ENCODE data around the gene SHROOM3.

Gene SHROOM3

DNA sequence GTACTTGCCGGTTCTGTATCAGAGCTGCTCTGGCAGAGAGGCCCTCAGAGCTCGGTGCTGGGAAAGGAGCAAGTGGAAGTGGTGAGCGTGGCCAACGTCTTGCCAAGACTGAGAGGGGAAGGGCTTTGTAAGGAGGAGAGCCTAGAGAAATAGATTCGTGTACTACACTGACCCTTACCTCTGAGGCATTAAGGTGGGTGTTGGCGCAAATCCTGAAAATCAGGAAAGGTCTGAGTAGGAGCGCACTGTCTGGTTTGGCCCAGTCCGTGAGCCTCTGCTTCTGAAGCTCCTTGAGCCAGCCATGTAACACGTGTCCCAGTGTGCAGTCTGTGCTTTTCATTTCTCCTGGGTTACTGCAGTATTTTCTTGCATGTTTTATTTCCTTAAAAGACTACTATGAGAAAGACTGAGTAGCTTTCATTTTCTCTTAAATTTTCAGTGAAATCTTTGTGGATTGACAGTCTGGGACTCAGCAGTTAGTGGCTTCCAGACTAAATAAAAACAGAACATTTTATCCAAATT lies 322.4 kb downstream of the SHROOM3 start:
- peaks cover 80% of the 10 kb centered on the region for H3K36me3 ChIP-seq (ENCODE audit: control insufficient read depth, insufficient read depth, low read length)
- H3K4me1 ChIP-seq (ENCODE audit: control insufficient read depth, insufficient read depth, low read length) = no peaks in the 10 kb centered on the region
- no peaks in the 10 kb centered on the region for H3K27me3 ChIP-seq (ENCODE audit: control insufficient read depth, insufficient read depth, low read length)
- no peak overlapping the region for H3K27ac ChIP-seq (ENCODE audit: low read depth, low read length)
- no peak overlapping the region for H3K9ac ChIP-seq (ENCODE audit: low read depth, low read length)
- no peak overlapping the region for H3K4me3 ChIP-seq (ENCODE audit: low read depth, low read length)
- H3K9me3 ChIP-seq (ENCODE audit: control insufficient read depth, insufficient read depth, low read length) = no peaks in the 10 kb centered on the region

DNA sequence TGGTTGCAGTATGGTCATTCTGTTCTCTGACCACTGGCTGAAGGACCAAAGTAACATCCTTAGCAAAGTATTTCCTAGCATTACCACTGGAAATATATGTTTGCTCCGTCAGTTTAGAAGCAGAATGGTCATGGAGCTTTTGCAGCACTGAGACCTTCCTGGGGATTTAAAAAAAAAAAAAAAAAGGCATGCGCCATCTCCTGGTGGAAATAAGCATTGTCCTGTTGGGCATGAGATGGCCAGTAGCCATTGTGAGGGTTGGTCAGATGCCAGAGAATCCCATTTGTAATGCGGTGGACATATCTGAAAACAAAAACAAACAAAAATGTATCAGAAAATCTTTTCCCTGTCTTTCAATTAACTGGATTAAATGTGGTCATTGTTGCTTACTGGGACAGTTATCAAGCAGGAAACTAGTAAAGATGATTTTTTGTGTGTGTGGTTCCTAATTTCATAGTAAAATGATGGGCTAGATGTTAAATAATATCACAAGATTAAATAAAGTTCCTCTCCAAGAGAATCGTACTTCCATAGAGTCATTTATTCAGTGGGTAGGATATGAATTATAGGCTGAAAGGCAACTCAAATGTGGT lies 323.4 kb downstream of the SHROOM3 start:
- Histone ChIP-seq H3K27me3 (ENCODE audit: control insufficient read depth, insufficient read depth, low read length) (no peaks in the 10 kb centered on the region), H3K36me3 (ENCODE audit: control insufficient read depth, insufficient read depth, low read length) (peaks cover 81% of the 10 kb centered on the region), H3K9ac (ENCODE audit: low read depth, low read length) (no peak overlapping the region), H3K27ac (ENCODE audit: low read depth, low read length) (no peak overlapping the region), H3K9me3 (ENCODE audit: control insufficient read depth, insufficient read depth, low read length) (no peaks in the 10 kb centered on the region), H3K4me1 (ENCODE audit: control insufficient read depth, insufficient read depth, low read length) (no peaks in the 10 kb centered on the region), H3K4me3 (ENCODE audit: low read depth, low read length) (no peak overlapping the region)

DNA sequence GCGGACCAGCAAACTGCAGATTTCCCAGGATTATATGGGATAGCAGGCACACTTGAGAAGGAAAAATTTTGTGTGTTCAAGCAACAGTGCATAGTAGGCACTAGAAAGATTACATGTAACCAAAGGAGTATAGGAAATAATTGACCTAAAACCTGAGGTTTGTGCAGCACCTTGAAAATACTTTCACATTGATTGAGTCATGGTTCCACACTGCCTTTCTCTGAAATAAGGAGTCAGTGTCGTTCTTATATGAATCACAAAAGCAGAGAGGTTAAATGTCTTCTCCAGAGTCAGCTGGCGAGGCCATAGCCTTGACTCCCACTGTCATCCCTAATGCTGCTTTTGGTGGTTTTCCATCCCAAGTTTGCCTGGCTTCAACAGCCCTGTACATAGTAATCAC lies 324.0 kb downstream of the SHROOM3 start:
- H3K4me3 ChIP-seq (ENCODE audit: low read depth, low read length) = no peak overlapping the region
- H3K36me3 ChIP-seq (ENCODE audit: control insufficient read depth, insufficient read depth, low read length) = peaks cover 79% of the 10 kb centered on the region
- H3K27me3 ChIP-seq (ENCODE audit: control insufficient read depth, insufficient read depth, low read length) = no peaks in the 10 kb centered on the region
- no peak overlapping the region for H3K9ac ChIP-seq (ENCODE audit: low read depth, low read length)
- H3K9me3 ChIP-seq (ENCODE audit: control insufficient read depth, insufficient read depth, low read length) = no peaks in the 10 kb centered on the region
- no peaks in the 10 kb centered on the region for H3K4me1 ChIP-seq (ENCODE audit: control insufficient read depth, insufficient read depth, low read length)
- H3K27ac ChIP-seq (ENCODE audit: low read depth, low read length) = no peak overlapping the region

- peaks cover 73% of the 10 kb centered on the region for H3K36me3 ChIP-seq (ENCODE audit: control insufficient read depth, insufficient read depth, low read length)
- H3K4me1 ChIP-seq (ENCODE audit: control insufficient read depth, insufficient read depth, low read length) = peaks cover 7% of the 10 kb centered on the region
- H3K9ac ChIP-seq (ENCODE audit: low read depth, low read length) = no peak overlapping the region
- no peak overlapping the region for H3K27ac ChIP-seq (ENCODE audit: low read depth, low read length)
- no peaks in the 10 kb centered on the region for H3K9me3 ChIP-seq (ENCODE audit: control insufficient read depth, insufficient read depth, low read length)
- no peaks in the 10 kb centered on the region for H3K27me3 ChIP-seq (ENCODE audit: control insufficient read depth, insufficient read depth, low read length)
- no peak overlapping the region for H3K4me3 ChIP-seq (ENCODE audit: low read depth, low read length)
Measured at GRCh38 chr4:76760193-76760592, 325.2 kb downstream of the SHROOM3 start.

- Histone ChIP-seq H3K4me1 (ENCODE audit: control insufficient read depth, insufficient read depth, low read length) (peaks cover 7% of the 10 kb centered on the region), H3K27me3 (ENCODE audit: control insufficient read depth, insufficient read depth, low read length) (no peaks in the 10 kb centered on the region), H3K27ac (ENCODE audit: low read depth, low read length) (no peak overlapping the region)
Measured at GRCh38 chr4:76762137-76763130, 327.4 kb downstream of the SHROOM3 start.

GRCh38 chr4:76764251-76764650 lies 329.2 kb downstream of the SHROOM3 start:
- Histone ChIP-seq H3K27me3 (ENCODE audit: control insufficient read depth, insufficient read depth, low read length) (no peaks in the 10 kb centered on the region), H3K9ac (ENCODE audit: low read depth, low read length) (no peak overlapping the region), H3K9me3 (ENCODE audit: control insufficient read depth, insufficient read depth, low read length) (no peaks in the 10 kb centered on the region), H3K27ac (ENCODE audit: low read depth, low read length) (no peak overlapping the region), H3K4me3 (ENCODE audit: low read depth, low read length) (no peak overlapping the region), H3K4me1 (ENCODE audit: control insufficient read depth, insufficient read depth, low read length) (peaks cover 7% of the 10 kb centered on the region), H3K36me3 (ENCODE audit: control insufficient read depth, insufficient read depth, low read length) (peaks cover 64% of the 10 kb centered on the region)

More at GRCh38 chr4:76762137-76763130, 327.4 kb downstream of the SHROOM3 start:
- Histone ChIP-seq H3K36me3 (ENCODE audit: control insufficient read depth, insufficient read depth, low read length) (peaks cover 70% of the 10 kb centered on the region), H3K9ac (ENCODE audit: low read depth, low read length) (no peak overlapping the region), H3K4me3 (ENCODE audit: low read depth, low read length) (no peak overlapping the region), H3K9me3 (ENCODE audit: control insufficient read depth, insufficient read depth, low read length) (no peaks in the 10 kb centered on the region)

DNA sequence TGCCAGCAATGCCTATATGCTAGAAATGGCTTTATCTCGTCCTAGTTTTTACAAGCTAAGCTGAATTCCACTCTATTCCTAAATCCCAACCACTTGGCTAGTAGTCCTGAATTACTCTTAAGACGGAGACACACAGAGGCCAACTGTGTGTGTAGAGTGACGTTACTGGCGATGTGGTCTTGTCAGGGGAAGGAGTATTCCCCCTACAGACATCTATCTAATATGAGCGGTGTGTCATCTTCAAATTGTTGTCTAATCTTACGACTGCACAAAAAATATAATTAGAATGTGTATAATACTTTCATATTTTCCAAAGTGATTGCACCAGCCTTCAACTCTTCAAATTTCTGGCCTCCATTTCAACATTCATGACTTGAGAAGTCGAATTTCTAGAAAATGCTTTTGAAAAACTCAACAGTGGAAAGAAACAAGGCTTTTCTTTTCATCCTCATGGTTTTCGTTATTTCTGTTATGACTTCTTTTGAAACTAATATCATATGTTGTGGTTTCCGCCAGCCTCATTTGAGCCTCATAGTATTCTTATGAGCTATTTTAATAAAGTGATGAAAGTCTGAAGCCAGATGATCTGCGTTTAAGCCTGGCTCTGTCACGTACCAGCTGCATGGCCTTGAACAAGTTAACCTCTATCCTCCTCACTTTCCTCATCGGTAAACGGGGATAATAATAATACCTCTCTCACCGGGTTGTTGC lies 330.6 kb downstream of the SHROOM3 start:
- H3K9me3 ChIP-seq (ENCODE audit: control insufficient read depth, insufficient read depth, low read length) = no peaks in the 10 kb centered on the region
- H3K27ac ChIP-seq (ENCODE audit: low read depth, low read length) = no peak overlapping the region
- peaks cover 60% of the 10 kb centered on the region for H3K36me3 ChIP-seq (ENCODE audit: control insufficient read depth, insufficient read depth, low read length)
- no peaks in the 10 kb centered on the region for H3K27me3 ChIP-seq (ENCODE audit: control insufficient read depth, insufficient read depth, low read length)
- H3K4me3 ChIP-seq (ENCODE audit: low read depth, low read length) = no peak overlapping the region
- H3K4me1 ChIP-seq (ENCODE audit: control insufficient read depth, insufficient read depth, low read length) = peaks cover 7% of the 10 kb centered on the region
- no peak overlapping the region for H3K9ac ChIP-seq (ENCODE audit: low read depth, low read length)

DNA sequence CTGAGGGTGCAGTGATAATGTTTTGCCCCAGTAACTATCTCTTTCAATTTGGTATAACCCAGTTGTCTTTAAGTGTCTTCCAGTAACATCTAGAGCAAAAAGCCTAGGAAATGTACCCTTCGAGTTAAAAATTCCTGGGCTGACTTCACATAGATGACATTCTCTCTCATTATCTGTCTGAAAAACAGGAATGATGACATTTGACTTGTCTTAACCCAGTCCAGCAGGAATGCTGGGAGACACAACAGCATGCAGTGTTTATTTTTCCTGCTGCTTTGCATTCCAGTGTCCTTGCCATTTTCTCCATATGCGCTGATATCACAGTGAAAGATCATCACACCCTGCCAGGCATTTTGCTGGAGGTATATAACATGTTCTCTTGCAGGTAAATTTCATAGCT lies 333.0 kb downstream of the SHROOM3 start:
- H3K27ac ChIP-seq (ENCODE audit: low read depth, low read length) = peak overlapping the region; percentile 48
- H3K36me3 ChIP-seq (ENCODE audit: control insufficient read depth, insufficient read depth, low read length) = peaks cover 59% of the 10 kb centered on the region
- H3K9ac ChIP-seq (ENCODE audit: low read depth, low read length) = no peak overlapping the region
- no peak overlapping the region for H3K4me3 ChIP-seq (ENCODE audit: low read depth, low read length)
- no peaks in the 10 kb centered on the region for H3K27me3 ChIP-seq (ENCODE audit: control insufficient read depth, insufficient read depth, low read length)
- peaks cover 7% of the 10 kb centered on the region for H3K4me1 ChIP-seq (ENCODE audit: control insufficient read depth, insufficient read depth, low read length)
- no peaks in the 10 kb centered on the region for H3K9me3 ChIP-seq (ENCODE audit: control insufficient read depth, insufficient read depth, low read length)

DNA sequence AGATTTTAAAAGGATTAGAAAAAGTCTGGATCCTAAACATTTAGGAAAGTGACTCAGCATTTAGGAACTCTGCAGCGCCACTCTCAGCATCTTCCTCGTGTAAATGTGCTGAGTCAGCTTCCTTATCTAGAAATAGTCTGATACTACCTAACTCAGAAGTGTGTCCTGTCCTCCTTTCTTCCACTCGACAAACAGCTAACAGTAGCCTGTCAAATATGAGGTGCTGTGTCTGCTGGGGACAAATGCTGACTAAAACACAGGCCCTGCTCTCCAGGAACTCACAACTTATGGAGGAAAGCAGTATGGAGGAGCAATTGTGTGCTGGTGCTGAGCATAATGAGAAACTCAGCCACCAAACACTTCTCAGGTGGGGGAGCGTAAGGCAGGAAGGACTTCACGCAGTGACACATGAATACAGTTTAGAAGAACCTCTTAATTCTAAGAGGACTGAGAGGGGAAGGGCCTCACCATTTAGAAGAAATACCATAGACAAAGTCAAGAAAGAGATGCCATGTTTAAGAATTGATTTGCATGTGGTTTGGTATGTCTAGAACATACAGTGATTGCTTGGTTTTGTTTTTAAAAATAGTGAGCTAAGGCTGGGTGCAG lies 337.6 kb downstream of the SHROOM3 start:
- Histone ChIP-seq H3K36me3 (ENCODE audit: control insufficient read depth, insufficient read depth, low read length) (peaks cover 63% of the 10 kb centered on the region), H3K9ac (ENCODE audit: low read depth, low read length) (no peak overlapping the region), H3K4me3 (ENCODE audit: low read depth, low read length) (no peak overlapping the region), H3K4me1 (ENCODE audit: control insufficient read depth, insufficient read depth, low read length) (no peaks in the 10 kb centered on the region), H3K9me3 (ENCODE audit: control insufficient read depth, insufficient read depth, low read length) (no peaks in the 10 kb centered on the region), H3K27me3 (ENCODE audit: control insufficient read depth, insufficient read depth, low read length) (no peaks in the 10 kb centered on the region), H3K27ac (ENCODE audit: low read depth, low read length) (peak overlapping the region; percentile 45)

GRCh38 chr4:76773766-76774165 lies 338.7 kb downstream of the SHROOM3 start:
- Histone ChIP-seq H3K36me3 (ENCODE audit: control insufficient read depth, insufficient read depth, low read length) (peaks cover 68% of the 10 kb centered on the region), H3K27me3 (ENCODE audit: control insufficient read depth, insufficient read depth, low read length) (no peaks in the 10 kb centered on the region), H3K4me3 (ENCODE audit: low read depth, low read length) (no peak overlapping the region), H3K4me1 (ENCODE audit: control insufficient read depth, insufficient read depth, low read length) (no peaks in the 10 kb centered on the region), H3K27ac (ENCODE audit: low read depth, low read length) (no peak overlapping the region), H3K9me3 (ENCODE audit: control insufficient read depth, insufficient read depth, low read length) (no peaks in the 10 kb centered on the region), H3K9ac (ENCODE audit: low read depth, low read length) (no peak overlapping the region)

Measured in HUES48 (cell line).